GM19438 (cell line): ENCODE measurements around the gene SORCS3.

Experiments
- ATAC-seq: cut with Tn5 transposase; IDR thresholded peaks from one replicate; pipeline ENCODE4 v1.9.1; 2021; ENCODE audit warnings: low read depth; ENCODE audit not compliant: unreplicated experiment

Gene SORCS3

DNA sequence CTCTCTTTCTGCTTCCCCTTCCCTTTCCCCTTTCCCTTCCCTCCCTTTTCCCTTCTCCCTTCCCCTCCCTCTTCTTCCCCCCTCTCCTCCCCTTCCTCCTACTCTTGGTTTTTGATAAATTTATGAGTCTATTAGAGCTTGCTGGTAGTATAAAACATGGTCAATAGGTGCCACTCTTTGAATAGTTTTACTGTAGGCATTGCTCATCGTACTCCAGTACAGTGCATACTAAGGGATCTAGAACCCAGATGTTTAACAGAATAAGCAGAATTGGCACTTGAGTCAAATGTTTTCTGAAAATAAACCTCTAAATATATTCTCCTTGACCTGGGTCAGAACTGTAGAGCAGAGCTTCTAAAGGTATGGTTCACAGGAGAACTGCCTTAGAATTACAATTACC lies 126.7 kb downstream of the SORCS3 start:
- ATAC-seq, result no peak

DNA sequence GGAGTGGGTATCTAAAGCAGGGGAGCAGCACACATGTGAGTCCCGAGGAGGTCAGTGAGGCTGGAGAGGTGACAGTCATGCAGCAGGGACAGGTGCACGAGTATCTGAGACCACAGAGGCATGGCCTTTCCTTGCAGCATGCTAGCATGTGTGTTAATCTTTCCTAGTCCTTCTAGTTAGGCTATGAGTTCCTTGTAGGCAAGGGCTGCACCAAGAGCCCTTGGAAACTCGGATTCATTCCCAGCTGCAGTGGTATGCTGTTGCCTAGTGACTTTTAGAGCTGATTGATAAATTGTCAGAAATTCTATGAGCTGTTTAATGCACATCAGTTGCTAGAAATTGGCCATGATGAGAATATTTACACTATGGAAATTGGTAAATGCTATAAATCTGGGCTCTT lies 132.0 kb downstream of the SORCS3 start:
- no peak for ATAC-seq

DNA sequence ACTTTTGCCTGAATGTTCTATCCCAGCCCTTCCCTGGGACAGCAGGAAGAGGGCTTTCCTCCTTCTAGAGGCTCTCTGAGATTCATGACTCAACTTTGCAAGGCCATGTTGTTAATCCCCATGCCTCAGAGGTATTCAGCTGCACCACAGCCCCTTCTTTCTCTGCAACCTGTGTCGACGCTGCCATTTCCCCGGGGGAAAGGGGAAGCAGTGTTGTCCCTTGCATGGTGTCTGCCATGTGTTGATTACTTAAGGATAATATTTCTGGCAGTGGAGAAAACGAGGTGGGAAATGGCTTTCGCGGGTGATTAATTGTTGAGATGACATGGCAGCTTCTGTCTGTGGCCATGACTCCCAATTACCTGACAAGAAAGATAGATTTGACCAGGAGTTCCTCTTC lies 133.1 kb downstream of the SORCS3 start:
- ATAC-seq, result no peak

DNA sequence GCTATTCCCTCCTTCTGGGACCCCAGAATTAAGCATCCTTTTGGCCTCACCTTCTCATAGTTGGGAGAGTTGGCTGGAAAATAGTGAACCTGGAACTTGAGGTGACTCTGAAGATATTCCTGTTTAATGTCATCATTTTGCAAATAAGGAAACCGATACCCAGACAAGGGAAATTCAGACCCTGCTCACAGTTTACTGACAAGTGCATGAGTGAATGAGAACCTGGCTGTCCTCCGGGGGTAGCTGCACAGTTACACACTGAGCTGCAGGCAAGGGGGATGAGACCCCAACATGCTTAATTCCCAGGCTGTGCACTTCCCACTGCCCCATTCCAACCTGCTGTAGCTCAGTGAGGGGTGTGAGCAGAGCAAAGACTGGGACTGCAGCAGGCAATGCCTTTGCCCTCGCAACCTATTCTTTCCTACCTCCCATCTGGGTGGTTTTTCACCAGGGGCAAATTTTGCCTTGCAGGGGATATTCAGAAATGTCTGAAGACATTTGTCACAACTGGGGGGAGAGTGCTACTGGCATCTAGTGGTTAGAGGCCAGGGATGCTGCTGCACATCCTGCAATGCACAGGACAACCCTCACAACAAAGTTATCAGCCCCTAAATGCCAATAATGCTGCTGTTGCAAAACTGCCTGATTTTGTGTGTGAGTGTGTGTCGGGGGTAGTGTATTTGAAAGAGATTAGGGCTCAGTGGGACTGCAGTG lies 136.2 kb downstream of the SORCS3 start:
- no peak for ATAC-seq

DNA sequence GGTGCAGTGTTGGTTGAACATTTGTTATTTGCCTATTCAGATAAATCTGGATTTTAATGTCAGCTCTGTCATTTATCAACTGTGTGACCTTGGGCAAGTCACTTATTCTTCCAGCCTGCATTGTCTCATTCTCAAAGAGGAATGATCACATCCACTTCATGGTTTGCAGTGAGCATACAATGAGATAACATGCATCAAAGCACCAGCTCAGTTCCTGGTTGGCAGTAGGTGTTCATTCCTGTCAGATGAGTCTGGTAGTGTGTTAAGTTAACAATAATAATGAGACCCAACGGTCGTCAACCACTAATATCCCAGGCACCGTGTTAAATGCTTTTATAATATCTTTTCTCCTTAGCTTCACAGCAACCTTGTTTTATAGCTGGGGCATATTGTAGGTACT lies 137.3 kb downstream of the SORCS3 start:
- no peak for ATAC-seq

DNA sequence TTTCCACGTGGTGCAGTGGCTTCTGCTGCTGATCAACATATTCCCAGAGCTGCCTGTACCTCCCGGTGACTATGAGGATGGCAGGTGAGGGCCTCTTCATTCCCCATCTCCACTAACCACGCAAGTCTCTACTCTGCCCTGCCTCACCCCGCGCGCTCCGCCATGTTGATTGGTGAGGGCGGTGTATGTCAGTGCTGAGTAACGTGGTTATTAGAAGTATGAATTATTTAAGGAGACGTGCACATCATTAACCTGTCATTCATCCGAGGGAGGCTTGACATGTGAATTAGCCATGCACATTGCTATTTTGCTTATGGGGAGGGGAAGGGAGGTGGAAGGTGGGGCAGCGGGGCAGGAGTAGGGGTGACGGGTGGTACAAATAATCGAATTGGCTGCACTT lies 138.6 kb downstream of the SORCS3 start:
- no peak for ATAC-seq

DNA sequence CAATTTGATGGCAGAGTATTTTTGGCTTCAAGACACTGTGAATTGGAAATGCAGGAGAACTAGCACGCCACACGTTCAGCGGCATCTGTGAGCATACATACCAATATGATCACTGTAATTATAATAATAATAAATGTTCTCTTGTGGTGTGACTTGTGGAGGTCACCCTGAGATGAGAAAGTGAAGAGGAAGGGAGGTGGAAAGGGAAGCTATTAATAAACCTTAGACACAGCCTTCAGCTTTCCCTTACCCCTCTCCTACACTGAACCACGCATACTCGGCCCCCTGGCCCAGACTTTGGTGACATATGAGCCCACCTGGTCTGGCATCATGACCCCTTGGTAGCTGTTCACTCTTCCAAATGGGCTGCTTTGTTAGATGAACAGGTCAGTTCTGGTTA lies 139.1 kb downstream of the SORCS3 start:
- ATAC-seq, result no peak

DNA sequence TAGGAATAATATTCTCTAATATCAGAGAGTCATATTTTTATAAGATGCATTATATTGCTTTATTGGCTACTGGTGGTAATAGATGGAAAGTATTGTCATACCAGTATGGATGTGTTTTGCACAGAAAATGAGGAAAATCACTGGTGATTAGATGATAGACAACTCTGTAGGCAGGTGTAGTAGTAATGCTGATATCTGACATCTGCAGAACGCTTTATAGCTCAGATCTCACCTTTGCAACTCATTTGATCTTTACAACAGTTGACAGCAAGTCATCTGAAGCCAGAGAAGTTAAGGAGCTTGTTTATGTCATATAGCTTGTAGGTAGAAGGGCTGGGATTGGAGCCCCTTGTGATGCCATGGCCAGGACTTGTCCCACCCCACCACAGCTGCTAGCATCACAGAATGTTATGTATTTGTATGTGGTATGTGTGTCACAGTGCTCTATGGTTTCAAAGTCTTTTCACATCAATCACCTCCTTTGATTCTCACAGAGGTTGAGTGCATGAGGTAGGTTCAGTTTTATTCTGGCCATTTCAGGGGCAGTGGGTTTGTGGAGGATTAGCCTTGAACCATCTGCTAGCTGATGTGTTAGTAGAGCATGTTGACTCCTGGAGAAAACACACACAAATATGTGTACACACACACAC lies 140.0 kb downstream of the SORCS3 start:
- ATAC-seq, result no peak

DNA sequence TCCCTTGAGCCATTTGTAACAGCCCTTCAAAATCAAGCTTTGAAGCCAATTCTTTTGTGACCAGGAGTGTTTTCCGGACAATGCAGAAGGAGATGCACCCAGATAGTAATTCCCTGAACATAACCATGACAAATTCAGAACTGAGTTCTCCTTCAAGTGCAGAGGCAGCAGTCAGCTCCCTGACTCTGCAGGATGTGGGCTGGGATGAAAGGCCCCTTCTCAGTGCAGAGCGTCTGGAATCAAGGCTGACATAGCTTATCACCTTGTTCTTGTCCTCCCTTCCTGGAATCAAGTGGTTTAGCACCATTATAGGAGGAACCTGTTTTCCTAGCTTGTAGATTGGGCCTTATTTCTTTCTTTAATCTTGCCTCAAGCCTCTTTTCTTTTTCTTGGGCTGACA lies 143.4 kb downstream of the SORCS3 start:
- ATAC-seq, result no peak

DNA sequence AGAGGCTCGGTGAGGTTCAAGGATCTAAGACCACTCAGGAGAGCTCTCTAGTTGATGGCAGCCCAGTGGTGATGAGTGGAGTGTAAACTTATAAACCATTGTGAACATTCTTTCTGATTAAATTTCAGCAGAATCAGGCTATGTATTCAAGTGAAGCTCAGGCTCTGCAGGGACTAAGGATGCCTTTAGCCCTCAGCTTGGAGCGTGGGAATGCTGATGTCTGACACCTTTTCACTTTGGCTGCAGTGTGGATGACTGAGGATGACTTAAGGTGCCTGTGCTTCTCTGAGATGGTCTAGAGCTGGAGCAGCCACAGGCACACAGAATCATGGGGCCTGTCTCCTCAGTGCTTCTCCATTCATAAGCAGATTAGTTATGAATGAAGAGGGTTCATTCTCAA lies 150.4 kb downstream of the SORCS3 start:
- ATAC-seq, result no peak

DNA sequence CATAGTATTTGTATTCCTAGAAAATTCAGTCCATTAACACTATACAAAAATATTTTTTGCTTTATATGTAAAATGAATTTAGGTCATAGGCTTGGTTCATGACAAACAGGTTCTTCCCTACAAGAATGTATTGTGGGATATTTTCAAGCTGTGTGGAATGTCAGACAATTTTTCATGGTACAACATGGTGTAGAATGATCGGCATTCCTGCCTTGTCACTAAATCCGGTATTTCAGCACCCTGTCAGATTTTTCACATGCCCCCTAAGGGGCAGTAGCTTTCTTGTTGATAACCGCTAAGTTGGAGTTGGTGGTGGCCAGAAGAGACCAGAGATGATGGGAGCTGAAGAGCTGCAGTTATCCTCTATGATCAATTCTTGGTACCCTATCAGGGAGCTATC lies 154.3 kb downstream of the SORCS3 start:
- no peak for ATAC-seq

DNA sequence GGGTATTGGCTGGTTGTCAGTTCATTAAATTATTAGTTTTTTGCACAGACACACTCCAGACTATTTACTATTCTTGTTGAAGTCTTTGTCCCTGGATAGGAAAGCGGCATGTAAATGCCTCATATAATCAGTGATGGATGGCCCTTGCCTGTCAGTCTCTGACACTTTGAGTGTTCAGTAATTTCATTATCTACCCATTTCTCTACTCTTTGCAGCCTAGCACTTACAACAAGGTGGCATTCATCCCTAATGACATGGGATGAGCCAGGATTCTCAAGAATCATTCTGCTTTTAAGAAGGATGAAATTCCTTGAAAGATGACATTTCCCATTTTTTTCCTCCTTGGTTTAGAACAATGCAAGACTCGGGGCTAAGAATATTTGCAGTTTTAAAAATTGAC lies 155.7 kb downstream of the SORCS3 start:
- ATAC-seq, result no peak

DNA sequence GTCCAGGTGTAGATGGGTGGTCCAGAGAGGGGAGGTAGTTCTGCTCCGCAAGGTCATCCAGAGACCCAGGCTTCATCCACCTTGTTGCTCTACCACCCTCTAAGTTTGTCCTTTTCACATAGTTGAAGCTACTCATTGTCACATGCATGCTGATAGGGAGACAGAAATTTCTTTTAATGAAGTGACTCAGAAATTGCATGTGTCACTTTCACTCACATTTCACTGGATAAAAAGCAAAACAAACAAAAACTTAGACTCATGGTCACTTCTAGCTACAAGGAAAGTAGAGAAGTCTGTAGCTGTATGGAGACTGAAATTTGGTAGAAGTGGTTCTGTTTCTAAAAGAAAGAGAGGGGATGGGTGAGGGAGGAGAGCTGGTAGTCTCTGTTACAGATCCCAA lies 161.9 kb downstream of the SORCS3 start:
- no peak for ATAC-seq

DNA sequence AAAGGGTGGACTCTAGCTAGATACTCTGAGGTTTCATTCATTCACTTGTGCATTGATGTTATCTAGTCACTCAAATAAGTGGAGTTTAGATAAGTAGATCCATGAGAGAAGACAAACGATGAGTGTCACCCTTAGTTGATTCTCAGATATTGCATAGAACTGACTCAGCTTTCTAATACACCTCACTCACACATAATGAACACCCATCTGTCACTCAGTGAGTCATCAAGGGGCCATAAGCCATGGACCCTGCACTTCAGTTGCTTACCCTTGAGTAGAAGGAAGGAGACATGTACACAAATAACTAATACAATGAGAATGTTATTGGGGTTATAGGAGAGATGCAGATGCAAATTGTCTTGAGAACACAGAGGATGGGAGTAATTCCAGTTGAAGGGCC lies 163.8 kb downstream of the SORCS3 start:
- no peak for ATAC-seq

DNA sequence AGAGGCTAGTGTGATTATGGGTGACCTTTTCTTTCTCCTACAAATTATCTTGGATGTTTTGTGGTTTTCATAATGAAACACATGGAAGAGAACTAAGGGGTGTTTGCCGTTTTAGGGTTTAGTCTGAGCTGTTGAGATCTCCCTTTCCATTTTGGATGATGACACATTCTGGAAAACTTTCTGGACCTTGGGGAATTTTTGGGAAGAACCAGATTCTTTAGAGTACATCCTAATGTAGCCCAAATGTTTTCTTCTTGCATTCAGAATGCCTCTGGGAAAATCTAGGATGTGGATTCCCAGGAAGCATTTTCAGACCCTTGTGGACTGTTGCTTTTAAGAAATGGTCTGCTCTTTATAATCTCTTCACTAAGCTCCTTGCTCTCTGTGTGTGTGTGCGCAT lies 165.7 kb downstream of the SORCS3 start:
- no peak for ATAC-seq

DNA sequence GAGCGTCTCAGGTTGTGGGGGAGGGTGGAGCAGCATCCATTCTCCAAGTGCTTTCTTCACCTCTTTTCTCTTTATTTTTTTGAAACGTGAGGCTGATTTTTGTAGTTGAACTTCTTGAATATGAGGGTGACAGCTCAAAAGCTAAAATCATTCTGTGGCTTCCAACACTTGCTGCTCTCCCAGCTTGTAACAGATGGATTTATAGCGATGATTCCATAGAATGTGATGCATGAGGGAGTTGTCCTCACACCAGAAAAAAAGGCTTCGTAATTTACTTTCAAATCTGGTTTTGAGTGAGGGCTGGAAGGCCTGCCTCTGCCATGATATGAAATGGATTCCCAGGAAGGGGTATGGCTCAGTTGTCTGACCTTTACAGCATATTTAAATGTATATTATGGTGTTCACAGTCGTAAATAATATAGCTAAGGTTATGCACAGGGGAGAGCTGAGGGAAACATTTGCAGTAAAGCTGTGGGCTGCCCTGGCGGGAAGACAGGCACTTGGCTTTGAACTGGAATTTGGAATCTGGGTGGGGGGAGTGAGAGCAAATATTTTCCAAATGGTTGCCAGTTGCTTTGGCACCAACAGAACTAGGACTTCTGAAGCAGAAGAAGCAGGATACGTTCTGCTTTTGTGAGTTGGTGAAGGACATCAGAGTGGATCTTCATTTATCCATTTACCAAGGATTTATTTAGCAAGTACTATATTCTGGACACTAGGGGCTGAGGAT lies 166.7 kb downstream of the SORCS3 start:
- no peak for ATAC-seq

DNA sequence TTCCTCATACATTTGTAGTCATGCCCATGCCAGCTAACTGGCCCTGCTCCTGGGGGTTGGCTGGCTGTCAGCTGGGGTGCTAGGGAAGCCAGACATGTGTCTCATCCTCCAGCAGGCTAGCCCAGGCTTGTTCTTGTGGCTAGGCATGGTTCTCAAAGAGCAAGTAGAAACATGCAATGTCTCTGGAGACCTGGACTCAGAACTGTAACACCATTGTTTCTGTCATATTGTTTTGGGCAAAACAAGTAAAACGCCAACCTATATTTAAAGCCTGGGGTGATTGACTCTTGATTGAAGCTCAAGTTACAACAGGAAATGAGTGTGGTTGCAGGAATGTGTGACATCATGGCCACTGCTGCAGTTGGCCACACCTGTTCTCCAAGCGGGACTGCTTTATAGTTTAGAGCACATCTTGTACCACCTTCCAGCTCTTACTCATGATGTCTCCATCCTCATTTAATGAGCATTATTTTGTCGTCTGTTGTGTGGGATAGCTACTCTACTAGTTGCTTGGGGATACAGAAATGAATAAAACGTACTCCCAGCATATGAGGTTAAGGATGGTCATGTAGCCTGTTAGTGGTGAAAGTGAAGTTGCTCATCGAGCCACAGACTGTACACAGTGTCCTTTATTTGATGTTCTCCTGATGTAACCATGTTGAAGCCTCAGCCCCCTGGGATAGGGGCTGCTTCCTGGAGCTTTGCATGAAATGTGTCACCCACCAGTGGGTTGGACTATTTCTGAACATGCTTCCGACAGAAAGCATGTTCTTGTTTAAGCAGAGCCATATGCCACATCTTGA lies 168.4 kb downstream of the SORCS3 start:
- ATAC-seq, result peak; percentile 78

DNA sequence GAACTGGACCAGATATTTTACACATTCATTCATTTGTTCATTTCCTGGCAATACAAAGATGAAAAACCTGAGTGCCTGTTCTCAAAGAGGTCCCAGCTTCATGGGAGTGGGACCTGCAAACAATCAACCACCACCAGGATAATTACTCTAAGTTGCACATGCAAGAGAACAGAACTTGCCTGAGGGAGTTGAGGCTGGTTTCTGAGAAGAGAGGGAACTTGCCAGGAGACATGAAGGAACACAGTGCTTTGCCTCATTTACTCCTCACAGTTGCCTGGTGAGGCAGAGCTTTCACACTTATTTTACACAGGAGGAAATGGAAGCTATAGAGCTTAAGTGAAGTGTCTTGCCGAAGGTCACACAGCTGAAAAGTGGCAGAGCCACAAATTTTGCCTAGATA lies 170.1 kb downstream of the SORCS3 start:
- no peak for ATAC-seq

DNA sequence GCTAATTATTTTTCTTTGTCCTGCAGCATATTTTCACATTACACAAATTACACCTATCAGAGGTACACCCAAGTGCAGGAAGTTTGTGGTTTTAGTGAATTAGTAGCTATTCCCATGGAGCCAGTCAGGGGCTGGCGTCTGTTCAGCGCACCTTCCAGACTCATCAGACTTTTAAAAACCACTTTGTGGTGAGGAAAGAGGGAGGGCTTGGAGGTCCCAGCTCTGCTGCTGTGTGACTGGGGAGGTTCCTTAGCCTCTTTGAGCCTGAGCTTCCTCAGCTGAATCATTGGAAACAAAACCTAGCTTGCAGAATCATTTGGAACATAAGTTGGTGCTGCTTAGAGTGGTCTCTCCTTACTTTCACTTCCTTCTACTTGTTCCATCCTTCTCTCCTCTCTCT lies 175.4 kb downstream of the SORCS3 start:
- no peak for ATAC-seq

DNA sequence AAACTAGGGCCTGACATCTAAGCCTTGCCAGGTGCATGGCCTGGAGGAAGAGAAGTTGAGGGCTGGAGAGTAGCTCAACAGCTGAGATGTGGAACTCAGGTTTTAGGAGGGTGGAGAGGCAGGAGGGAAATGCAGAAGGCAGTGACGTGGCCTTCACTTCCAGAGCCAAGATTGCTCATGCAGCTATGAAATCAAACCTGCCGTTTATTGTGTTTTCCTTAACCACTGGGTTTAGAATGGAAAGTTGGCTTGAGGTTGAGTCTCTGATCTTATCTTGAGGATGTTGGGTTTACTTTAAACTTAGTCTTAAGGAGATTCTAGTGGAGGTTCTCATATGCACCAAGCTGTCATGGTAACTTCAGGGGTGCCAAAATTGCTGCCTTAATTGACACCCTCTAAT lies 178.6 kb downstream of the SORCS3 start:
- ATAC-seq, result no peak

DNA sequence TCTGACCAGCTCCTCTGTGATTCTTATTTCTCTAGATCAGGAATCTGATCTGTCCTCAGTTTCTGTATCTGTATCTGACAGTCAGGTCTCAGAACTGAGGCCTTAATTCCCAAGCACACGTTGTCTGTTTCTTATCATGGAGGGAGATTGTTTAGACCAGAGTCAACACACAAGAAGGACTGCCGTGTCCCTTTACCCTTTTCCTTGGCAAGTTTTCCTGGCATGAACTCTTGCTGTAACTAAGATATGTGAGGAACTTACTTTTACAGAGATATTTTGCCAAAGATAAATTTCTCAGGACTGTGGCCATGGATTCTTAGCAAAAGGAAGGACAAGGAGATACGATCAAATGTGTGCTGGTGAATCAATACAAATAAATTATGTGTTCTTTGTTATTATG lies 181.0 kb downstream of the SORCS3 start:
- ATAC-seq, result no peak
